Activated T-cell treated with anti-CD3 and anti-CD28 coated beads for 24 hours (primary cell): Measurements from ENCODE around the gene CAMTA1.

ENCODE experiments used
- DNase-seq: peaks from one replicate; pipeline ENCODE4 v3.0.0-alpha.2; 2020; ENCODE audit warnings: low read depth

CAMTA1 gene

DNA sequence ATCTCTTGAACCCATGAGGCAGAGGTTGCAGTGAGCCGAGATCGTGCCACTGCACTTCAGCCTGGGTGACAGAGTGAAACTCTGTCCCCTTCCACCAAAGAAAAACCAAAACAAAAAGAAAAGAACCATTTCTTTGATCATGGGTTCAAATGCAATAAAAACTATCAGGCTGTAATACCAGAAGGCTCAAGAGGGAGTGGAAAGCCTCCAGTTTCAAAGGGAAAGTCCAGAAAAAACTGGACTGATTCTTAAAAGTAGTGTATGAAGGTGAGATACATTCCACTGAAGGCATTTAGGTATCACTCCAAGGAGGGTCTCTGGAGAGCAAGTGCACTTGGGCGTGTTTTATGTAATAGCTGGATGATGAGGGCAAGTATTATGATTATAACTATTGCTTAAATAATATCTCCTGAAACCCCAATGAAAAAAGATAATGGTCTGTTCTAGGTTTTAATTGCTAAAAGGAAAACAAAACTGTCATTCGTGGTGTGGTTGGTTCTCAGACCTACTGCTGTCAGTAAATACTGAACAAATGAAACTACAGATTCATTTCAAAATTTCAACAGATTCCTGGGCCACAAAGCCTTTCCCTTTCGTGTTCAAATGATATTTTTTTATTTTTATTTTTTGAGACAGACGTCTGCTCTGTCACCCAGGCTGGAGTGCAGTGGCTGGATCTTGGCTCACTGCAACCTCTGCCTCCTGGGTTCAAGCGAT is 6.0 kb upstream of the CAMTA1 start:
- DNase-seq, result no peak

DNA sequence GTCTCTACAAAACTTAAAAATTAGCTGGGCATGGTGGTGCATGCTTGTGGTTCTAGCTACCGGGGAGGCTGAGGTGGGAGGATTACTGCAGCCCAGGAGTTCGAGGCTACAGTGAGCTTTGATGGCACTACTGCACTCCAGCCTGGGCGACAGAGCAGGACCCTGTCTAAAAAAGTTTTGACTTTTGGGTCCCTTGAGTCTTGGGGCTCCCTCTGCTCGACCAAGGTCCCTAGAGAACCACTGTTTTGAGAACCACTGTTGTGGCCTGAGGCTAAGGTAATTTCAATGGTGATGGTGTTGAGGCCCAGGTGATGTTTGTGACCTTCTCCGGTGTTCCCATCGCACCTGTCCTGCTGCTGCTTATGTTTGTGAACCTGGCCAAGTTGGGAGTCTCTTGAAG is 3.1 kb upstream of the CAMTA1 start:
- no peak for DNase-seq

DNA sequence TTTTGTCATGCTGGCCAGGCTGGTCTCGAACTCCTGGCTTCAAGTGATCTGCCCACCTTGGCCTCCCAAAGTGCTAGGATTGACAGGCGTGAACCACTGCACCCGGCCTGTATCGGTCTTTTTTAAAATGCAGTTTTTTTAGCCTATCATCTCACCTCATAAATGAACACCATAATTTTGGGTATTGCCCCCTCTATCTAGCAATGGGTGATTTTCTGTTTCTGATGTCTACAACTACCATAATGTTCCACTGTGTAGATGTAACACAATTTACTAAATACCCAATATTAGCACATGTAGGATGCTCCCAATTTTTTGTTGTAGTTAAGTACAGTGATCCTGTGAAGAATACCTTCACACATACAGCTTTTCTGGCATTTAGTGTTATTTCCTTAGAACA is 2.0 kb upstream of the CAMTA1 start:
- no peak for DNase-seq

DNA sequence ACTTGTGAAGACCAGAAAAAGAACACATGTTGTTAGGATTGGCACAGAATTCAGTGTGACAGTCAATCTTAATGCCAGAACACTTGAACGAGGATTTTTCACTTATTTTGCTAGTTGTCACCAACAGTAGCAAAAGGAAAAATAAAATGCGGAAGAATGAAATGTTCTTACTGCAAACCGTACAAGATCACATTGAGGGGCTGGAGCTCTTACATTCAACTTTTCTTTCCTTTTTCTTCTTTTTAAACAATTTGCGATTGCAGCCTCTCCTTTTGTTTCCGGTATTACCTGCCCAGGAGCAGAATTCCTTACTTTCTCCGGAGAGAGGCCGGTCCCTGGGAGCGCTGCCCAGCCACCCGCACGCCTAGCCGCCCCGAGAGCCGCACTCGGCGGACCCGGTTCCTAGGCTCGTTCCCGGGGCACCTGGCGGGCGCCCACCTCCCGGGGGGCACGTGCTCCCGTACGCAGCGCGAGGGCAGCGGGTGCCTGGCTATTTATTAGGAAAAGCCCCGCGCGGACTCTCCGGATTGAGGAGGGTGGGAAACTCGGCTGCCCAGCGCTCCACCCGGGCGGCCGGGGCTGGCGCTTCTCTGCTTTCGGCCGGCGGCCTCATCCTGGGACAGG is 1.2 kb upstream of the CAMTA1 start:
- no peak for DNase-seq

DNA sequence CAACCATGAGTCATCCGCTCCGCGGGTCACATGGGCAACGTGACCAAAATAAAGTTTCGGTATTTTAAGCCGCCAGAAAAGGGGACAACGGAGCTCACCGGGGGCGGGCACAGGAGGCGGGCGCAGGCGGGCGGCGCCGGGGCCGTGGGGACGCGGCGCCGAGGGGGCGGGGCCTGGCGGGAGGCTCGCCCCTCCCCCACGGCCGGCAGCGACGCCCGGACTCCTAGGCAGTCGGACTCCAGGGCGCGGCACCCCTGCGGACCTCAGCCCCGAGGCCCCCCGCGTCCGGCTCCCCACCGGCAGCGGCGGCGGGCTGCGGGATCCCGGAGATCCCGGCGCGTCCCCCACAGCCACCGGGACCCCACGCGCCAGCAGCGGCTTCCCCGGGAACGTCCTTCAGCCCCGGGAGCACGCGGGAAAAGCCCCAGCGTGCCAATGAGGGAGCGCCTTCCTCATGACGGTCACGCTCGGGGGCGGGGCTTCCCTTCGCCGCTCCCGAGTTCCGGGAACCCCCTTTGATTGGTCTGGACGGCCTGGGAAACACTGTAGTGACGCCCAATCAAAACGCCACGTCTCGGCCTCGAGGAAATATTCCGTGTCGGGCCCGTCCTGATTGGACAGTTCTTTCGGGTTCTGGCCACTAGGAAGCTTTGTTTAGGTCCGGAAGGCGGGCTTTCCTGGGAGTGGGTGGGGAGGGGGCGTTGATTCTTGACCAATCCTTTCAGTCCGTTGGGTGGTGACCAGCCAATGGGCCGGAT is 515 bp upstream of the CAMTA1 start:
- DNase-seq, result peak; percentile 99

DNA sequence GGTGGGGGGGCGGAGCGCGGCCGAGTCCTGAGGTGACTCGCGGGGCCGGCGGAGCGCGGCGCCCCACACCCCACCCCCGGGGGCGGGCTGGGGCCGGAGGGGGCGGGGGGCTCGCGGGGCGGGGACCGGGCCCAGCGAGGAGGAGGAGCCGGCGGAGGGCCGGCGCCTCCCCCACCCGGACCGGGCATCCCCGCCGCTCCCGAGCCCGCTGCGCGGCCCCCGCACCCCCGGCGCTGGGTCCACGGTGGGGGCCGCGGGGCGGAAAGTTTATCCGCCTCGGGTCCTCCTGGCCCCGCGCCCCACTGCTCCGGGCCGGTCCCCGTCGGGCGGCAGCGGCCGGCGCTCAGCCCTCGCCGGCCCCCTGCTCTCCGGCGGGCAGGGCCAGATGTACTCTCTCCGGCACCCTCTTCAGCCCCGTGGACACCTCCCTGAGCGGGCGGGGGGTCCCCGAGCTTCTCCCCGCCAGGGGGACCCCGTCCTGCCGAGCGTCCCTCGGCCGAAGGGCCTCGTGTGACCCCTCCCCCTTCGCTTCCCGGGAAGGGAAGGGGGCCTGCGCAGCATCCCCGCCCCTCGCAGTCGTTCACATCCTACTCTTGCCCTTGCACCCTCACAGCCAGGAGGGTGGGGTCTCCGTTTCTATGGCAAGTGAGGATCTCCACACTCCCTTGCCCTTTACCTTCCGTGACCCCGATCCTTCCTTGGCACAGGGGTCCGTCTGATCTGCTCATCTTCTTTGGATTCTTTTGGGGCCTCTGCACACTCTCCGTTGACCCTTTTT is 663 bp downstream of the CAMTA1 start:
- peak; percentile 23 for DNase-seq

DNA sequence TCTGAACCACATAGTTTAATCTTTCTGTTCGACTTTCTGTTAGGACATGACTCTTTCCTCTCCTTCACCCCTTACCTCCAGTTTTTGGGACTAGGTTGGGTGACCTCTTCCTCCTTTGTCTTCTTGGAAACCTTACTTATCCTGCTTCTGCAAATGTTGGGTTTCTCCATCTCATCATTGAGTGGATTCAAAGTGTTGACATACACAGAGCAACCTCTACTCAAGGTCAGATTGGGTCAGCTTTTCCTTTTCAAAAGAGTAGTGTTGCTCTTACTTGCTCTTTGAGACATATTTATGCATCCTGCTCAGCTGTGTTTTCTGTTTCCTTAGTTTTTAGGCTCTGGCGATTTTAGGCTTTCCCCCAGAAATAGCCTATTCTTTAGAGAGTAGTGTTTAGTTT is 3.7 kb downstream of the CAMTA1 start:
- DNase-seq, result no peak

DNA sequence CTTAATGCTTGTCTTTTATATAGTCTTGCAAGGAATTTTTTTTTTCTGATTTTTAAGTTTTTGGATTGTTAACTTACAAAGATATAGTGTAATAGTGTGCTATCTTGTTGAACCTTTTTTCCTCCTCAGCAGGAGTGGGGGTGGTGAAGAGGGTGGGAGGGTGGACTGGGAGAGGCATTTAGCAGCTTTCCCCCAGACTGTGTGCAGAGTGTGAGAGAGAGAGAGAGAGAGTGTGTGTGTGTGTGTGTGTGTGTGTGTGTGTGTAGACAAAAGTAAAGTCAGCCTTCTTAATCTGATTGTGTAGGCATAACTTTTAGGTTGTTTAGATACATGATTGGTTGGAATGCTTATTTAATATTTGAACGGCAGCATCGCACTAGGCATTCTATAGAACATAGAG is 4.9 kb downstream of the CAMTA1 start:
- no peak for DNase-seq

DNA sequence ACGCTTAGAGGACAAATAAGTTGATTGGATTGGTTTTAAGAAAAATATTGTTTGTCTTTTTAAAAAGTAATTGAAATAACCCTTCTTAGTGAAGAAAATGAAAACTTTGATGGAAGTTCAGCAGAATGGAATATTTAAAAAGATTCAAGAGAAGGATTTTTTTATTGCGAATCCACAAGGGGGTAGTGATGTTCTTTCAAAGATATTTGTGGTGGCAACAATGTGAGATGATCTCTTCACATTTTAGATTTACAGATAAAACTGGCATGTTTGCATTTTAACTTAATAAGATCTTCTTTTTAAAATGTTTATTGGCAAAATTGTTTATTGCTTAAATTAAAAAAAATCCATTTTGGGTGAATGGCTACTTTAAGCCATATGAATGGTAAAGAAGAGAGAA is 8.9 kb downstream of the CAMTA1 start:
- no peak for DNase-seq

DNA sequence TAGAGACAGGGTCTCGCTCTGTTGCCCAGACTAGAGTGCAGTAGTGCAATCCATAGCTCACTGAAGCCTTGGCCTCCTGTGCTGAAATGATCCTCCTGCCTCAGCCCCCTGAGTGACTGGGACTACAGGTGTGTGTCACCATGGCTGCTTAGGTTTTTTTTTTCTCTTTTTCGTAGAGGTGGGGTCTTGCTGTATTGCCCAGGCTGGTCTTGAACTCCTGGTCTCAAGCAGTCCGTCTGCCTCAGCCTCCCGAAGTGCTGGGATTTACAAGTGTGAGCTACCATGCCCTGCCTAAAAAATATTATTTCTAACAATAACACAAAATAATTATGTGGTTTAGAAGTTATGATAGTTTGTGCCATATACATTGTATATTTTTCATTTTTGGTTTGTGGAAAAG is 9.9 kb downstream of the CAMTA1 start:
- no peak for DNase-seq

DNA sequence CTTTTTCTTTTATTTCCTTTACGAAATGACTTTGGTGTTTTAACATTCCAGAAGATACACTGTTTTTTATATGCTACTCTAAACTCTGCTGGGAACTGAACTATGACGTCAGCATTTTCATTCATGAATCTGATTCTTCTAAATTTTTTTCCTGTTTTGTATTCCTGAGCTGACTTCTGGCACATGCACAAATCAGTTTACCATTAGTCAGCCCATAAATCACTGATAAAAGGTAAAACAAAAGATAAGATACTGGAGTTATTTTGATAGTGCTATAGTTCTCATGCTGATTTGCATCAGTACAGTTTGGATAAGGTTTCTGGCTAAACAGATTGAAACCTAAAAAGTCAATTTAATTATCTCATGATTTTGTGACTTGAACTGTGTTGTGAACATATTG is 10.4 kb downstream of the CAMTA1 start:
- no peak for DNase-seq

DNA sequence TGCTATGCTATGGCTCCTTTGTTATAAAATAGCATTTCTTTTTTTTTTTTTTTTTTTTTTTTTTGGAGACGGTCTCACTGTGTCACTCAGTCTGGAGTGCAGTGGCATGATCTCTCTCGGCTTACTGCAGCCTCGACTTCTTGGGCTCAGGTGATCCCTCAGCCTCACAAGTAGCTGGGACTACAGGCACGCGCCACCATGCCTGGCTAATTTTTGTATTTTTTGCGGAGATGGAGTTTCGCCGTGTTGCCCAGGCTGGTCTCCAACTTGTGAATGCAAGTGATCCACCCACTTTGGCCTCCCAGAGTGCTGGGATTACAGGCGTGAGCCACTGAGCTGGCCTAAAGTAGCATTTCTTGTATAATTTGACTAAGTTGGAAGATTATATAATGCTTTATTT is 10.8 kb downstream of the CAMTA1 start:
- DNase-seq, result no peak

DNA sequence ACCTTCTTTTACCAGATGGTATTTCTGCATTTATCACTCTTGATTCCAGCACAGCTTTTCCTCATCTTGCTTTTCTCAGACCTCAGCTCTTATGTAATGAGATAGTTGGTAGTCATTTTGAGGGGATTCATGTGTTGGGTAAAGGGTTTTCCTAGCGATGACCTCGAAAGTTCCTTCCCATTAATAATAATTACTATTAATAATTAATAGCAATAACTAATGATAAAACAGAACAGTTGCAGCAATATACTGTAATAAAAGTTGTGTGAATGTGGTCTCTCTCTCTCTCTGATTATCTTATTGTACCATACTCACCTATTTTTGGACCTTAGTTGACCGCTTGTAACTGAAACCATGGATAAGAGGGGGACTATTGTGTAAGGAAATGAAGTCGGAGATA is 14.2 kb downstream of the CAMTA1 start:
- DNase-seq, result no peak

DNA sequence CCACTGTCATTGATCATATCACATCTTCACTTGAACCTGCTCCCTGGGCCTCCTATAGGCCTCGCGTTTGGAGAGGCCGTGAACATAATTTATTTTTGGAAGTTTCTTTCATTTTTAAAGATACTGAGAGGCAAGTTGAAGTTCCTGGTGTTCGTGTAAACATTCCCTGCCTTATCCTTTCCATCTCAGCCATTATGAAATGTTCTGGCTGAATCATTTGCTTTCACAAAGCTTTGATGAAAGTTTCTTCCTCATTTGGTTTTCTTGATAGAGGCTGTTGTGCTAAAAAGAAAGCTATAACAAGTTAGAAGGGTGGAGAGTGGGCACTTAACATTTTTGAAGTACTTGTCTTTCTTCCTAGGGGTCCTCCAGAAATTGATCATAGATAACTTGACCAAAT is 15.5 kb downstream of the CAMTA1 start:
- no peak for DNase-seq

DNA sequence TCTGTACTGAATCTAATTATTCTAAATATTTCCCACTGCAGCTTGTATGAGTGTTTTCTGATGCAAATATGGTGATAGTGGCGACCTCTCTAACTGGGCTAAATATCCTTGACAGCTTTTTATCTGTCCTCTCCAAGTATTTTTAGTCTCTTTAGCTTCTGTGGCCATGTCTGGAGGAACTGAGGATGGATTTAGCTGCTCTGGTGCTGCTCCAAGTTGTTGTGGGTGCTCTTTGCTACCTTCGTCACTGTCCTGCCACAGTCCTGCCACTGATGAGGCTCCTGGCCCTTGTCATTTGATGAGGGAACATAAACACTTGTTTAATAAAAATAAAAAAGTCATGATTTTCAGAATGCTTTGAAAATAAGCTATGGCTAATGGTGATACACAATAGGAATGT is 15.9 kb downstream of the CAMTA1 start:
- DNase-seq, result no peak

DNA sequence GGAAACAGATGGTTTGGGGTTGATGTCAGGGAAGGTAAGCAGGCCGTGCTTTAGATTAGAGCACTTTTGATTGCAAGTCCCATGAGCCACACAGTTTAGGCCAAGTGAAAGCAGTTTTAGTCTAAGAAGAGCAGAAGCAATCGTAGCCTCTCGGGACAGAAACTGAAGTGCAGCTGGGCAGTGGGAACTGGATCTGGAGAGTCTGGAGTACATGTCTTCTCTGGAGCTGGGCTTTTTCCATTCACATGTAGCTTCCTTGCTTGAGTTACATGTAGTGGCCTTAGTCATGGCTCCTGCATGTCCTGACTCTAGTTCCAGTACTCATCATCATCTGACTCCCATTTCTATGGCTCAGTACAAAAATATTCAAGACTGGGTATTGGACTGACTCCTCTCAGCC is 16.7 kb downstream of the CAMTA1 start:
- no peak for DNase-seq

DNA sequence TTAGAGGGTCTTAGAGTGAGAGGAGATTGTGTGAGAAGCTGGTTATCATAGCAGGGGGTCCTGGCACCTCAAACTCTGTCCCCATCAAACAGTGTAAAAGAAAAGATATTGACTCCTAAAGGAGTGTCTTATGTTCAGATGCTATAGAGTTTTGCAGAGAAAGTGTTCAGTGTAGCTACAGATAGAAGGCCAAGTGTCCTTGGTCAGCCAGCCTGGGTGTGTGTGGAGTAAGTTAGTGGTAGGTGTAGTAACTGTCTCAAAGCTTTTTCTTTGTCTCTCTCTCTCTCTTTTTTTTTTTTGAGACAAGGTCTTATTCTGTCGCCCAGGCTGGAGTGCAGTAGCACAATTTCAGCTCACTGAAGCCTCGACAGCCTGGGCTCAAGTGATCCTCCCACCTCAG is 17.2 kb downstream of the CAMTA1 start:
- DNase-seq, result no peak

DNA sequence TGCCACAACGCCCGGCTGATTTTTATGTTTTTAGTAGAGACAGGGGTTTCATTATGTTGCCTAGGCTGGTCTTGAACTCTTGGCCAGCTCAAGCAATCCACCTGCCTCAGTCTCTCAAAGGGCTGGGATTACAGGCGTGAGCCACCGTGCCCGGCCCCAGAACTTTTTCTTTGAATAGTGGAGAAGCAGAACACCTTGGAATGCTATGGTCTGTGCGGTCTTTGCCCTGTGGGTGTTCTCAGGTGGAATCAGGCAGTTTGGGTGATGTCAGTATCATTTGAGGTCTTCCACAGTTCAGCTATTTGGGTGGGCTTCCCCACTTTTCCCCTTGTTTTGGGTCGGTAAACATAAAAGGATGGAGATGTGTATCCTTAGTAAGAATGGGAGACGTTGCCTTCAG is 17.6 kb downstream of the CAMTA1 start:
- no peak for DNase-seq

DNA sequence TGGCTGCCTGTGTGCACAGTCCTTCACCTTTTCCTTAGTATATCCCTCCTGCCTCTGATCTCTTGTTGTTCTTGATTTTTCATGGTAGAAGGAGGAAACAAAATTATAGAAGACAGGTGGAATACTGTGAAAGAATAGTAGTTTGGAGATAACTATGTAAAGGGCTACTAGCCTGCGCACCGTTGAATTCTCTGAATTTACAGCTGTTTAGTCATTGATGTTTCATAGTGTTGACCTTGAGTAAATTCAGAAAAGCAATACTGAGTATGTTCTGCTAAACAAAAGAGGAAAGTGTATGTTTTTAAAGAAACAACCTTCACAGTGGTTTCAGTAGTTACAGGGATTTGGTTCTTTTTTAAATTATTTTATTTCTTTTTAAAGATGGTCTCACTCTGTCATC is 18.1 kb downstream of the CAMTA1 start:
- no peak for DNase-seq

DNA sequence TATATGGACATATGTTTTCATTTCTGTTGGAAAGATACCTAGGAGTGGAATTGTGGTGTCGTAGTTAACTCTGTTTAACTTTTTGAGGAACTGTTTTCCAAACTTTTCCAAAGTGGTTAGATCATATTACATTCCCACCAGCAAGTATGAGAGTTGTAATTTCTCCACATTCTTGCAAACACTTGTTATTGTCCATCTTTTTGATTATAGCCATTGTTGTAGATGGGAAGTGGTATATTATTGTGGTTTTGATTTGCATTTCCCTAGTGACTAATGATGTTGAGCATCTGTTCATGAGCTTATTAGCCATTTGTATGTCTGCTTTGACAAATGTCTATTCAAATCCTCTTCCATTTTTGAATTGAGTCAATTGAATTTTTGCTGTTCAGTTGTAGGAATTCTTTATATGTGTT is 19.8 kb downstream of the CAMTA1 start:
- no peak for DNase-seq

DNA sequence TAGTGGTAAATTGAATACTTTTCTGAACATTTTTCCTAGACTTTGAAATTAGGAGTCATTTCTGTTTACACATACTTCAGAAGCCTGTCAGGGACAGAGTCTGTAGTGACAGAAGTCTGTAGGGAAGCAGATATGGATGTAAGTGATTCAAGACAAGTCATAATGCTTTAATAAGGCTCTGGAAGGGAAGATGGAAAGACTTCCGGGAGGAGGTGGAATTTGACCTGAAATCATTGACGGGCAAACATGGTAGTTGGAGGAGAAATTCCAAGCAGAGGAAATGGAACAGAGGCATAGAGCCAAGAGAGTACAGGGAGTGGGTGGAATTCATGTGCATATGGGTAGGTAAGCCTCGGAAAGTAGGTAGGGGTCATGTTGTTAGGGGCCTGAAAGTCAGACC is 22.5 kb downstream of the CAMTA1 start:
- DNase-seq, result no peak

DNA sequence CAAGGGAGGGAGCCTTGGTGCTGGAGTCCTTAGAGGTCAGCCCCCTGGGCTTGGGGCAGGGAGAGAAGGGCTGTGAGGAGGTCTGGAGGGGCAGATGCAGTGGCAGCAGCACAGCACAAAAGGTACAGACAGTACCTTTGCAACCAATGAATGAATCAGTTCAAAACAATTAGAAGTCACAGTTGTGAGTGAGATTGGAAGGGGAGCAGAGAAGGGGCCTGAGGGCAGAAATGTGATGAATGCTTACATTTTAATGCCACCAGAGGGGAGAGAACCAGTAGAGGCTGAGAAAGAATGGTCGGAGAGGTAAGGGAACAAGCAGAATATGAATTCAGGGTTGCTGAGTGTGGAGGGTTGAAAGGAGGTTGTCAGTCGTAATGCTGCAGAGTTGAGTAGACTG is 24.2 kb downstream of the CAMTA1 start:
- no peak for DNase-seq
